HT-29 (cell line): ENCODE measurements around the gene PSMD13. TPM values are rescaled to one million over a fixed set of nuclear protein-coding genes. Genes with fewer than 3 reads are reported as not detected.

ENCODE experiments used
- DNase-seq: peaks from one replicate; pipeline ENCODE4 v3.0.0-alpha.2; 2015; ENCODE audit warnings: low spot score
- total RNA-seq: library from RNA; depleted of rRNA; stranded (reverse); fragments of >200 nt; shearing (Covaris generic); gene quantifications from 2 replicates; pipeline ENCODE4 v1.2.3, GENCODE V29; 2014

Gene PSMD13
- total RNA-seq, 1 experiment from 2014 or later: 235 TPM

- DNase-seq: no peak
Observed at GRCh38 chr11:249062-249461, 12.3 kb downstream of the PSMD13 start.

GRCh38 chr11:250274-250673, 13.5 kb downstream of the PSMD13 start:
- DNase-seq: no peak

- peak; percentile 61 for DNase-seq
Observed at GRCh38 chr11:250740-251299, 14.0 kb downstream of the PSMD13 start.

- DNase-seq: no peak
Observed at GRCh38 chr11:251550-251949, 14.8 kb downstream of the PSMD13 start.

- no peak for DNase-seq
Observed at GRCh38 chr11:252666-253065, 15.9 kb downstream of the PSMD13 start.

- DNase-seq: no peak
Observed at GRCh38 chr11:253160-253885, 16.5 kb downstream of the PSMD13 start.

- no peak for DNase-seq
Observed at GRCh38 chr11:253886-254270, 17.1 kb downstream of the PSMD13 start.

GRCh38 chr11:255176-255575, 18.4 kb downstream of the PSMD13 start:
- no peak for DNase-seq

GRCh38 chr11:255816-256215, 19.0 kb downstream of the PSMD13 start:
- no peak for DNase-seq

- no peak for DNase-seq
Observed at GRCh38 chr11:256952-257737, 20.4 kb downstream of the PSMD13 start.

GRCh38 chr11:257766-258493, 21.2 kb downstream of the PSMD13 start:
- peak; percentile 53 for DNase-seq

GRCh38 chr11:259413-259812, 22.6 kb downstream of the PSMD13 start:
- DNase-seq: no peak

GRCh38 chr11:261624-262023, 24.8 kb downstream of the PSMD13 start:
- DNase-seq: no peak

GRCh38 chr11:266676-267439, 30.1 kb downstream of the PSMD13 start:
- DNase-seq: no peak

- peak; percentile 22 for DNase-seq
Observed at GRCh38 chr11:267491-267994, 30.8 kb downstream of the PSMD13 start.

- peak; percentile 63 for DNase-seq
Observed at GRCh38 chr11:268716-269145, 32.0 kb downstream of the PSMD13 start.

GRCh38 chr11:269146-269890, 32.5 kb downstream of the PSMD13 start:
- DNase-seq: peak; percentile 10

- DNase-seq: no peak
Observed at GRCh38 chr11:270451-271318, 33.9 kb downstream of the PSMD13 start.

GRCh38 chr11:271319-271715, 34.5 kb downstream of the PSMD13 start:
- no peak for DNase-seq
